ENCODE data around the gene TNFRSF11A. TPM values are rescaled to one million over a fixed set of nuclear protein-coding genes. Genes with fewer than 3 reads are reported as not detected.
A peak's percentile ranks its signal among the peaks of the same experiment; 100 is the strongest.

The TNFRSF11A gene
- total RNA-seq, 2 donors from 2014 or later = 13.7 to 35.6 TPM

DNA sequence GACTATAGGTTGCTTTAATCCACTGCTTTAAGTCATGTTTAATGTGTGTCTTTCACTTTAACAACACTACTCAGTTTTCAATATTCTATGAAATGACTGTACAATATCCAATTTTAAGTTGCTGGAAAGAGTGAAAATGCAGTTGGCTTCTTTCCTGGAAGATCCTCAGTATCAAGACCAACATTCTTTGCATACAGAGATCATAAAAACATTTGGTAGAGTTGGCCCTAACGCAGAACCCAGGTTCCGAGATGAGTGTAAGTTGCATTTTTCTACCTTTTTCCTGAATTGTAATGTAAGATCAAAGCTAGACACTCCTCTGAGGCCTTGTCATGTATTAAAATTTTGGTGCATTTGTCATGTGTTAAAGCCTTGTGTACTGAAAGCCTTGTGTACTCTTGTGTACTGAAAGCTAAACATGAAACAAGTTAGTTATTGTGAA lies 42.9 kb upstream of the TNFRSF11A start:
- H3K4me3 ChIP-seq (ENCODE audit: low read length) = no peak overlapping the region
- H3K27me3 ChIP-seq (ENCODE audit: control insufficient read depth, insufficient read depth, low read length, poor library complexity, severe bottlenecking) = no peaks in the 10 kb centered on the region
- H3K9me3 Mint-ChIP-seq = no peaks in the 10 kb centered on the region
- H3K27ac ChIP-seq (ENCODE audit: low read depth, low read length) = no peak overlapping the region
- H3K36me3 Mint-ChIP-seq (ENCODE audit: low read depth) = peaks cover 32% of the 10 kb centered on the region
- 100% methylated on average over 2 of the region's 2 CpGs; no CpG with 5 or more reads in 1 of the 2 experiments for WGBS, 2 experiments (ENCODE audit: insufficient coverage in 1 of 2, insufficient read length in 1 of 2)
- no peaks in the 10 kb centered on the region for H3K9me3 ChIP-seq (ENCODE audit: control insufficient read depth, low read length)
- no peak overlapping the region for H3K27ac Mint-ChIP-seq
- H3K4me1 Mint-ChIP-seq = no peaks in the 10 kb centered on the region
- TF ChIP-seq CTCF (conservative IDR thresholded peaks at IDR 0.05) = no peak
- no peak for DNase-seq
- no peaks in the 10 kb centered on the region for H3K27me3 Mint-ChIP-seq (ENCODE audit: insufficient read depth)
- H3K4me1 ChIP-seq (ENCODE audit: control insufficient read depth, insufficient read depth, low read length) = no peaks in the 10 kb centered on the region
- H3K36me3 ChIP-seq (ENCODE audit: control insufficient read depth, insufficient read depth, low read length) = peaks cover 59% of the 10 kb centered on the region
- H3K4me3 Mint-ChIP-seq = no peak overlapping the region
- H3K9ac ChIP-seq (ENCODE audit: extremely low read depth, low read length, poor library complexity, severe bottlenecking) = no peak overlapping the region

DNA sequence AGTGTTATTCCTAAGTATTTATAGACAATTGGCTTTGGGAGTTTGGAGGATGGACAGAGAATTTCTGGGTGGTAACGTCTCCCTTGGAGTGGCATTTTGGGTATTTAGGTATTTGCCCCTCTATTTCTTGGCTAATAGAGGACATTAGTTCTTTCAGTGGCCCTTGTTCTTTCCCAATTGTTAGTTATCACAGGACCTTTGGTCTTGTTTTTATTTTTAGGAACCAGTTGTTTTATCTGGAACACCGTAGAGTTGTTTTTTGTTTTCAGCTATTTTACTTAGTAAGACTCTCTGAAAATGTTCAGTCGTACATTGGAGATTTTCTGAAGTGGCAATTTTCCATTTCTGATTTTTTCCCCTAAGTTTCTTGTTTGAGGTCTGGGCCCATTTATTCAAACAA lies 40.5 kb upstream of the TNFRSF11A start:
- TF ChIP-seq CTCF (conservative IDR thresholded peaks at IDR 0.05) = no peak
- no peak overlapping the region for H3K4me3 Mint-ChIP-seq
- Histone ChIP-seq H3K4me3 (ENCODE audit: low read length) (no peak overlapping the region), H3K27me3 (ENCODE audit: control insufficient read depth, insufficient read depth, low read length, poor library complexity, severe bottlenecking) (no peaks in the 10 kb centered on the region), H3K36me3 (ENCODE audit: control insufficient read depth, insufficient read depth, low read length) (peaks cover 69% of the 10 kb centered on the region), H3K4me1 (ENCODE audit: control insufficient read depth, insufficient read depth, low read length) (no peaks in the 10 kb centered on the region), H3K9ac (ENCODE audit: extremely low read depth, low read length, poor library complexity, severe bottlenecking) (no peak overlapping the region), H3K9me3 (ENCODE audit: control insufficient read depth, low read length) (no peaks in the 10 kb centered on the region), H3K27ac (ENCODE audit: low read depth, low read length) (no peak overlapping the region)
- WGBS, 2 experiments (ENCODE audit: insufficient coverage in 1 of 2, insufficient read length in 1 of 2) = 94 to 100% methylated on average over 2 to 3 of the region's 3 CpGs
- H3K9me3 Mint-ChIP-seq = no peaks in the 10 kb centered on the region
- H3K27ac Mint-ChIP-seq = no peak overlapping the region
- no peaks in the 10 kb centered on the region for H3K4me1 Mint-ChIP-seq
- DNase-seq = no peak
- peaks cover 33% of the 10 kb centered on the region for H3K36me3 Mint-ChIP-seq (ENCODE audit: low read depth)
- H3K27me3 Mint-ChIP-seq (ENCODE audit: insufficient read depth) = no peaks in the 10 kb centered on the region

GRCh38 chr18:62285281-62285680 lies 39.8 kb upstream of the TNFRSF11A start:
- WGBS, 2 experiments (ENCODE audit: insufficient coverage in 1 of 2, insufficient read length in 1 of 2) = 95 to 100% methylated on average over 2 to 6 of the region's 6 CpGs
- Mint-ChIP-seq H3K27me3 (ENCODE audit: insufficient read depth) (no peaks in the 10 kb centered on the region), H3K4me3 (no peak overlapping the region), H3K36me3 (ENCODE audit: low read depth) (peaks cover 33% of the 10 kb centered on the region), H3K4me1 (no peaks in the 10 kb centered on the region), H3K9me3 (no peaks in the 10 kb centered on the region), H3K27ac (peak overlapping the region; percentile 14)
- no peak for TF ChIP-seq CTCF (conservative IDR thresholded peaks at IDR 0.05)
- no peaks in the 10 kb centered on the region for H3K9me3 ChIP-seq (ENCODE audit: control insufficient read depth, low read length)
- H3K27ac ChIP-seq (ENCODE audit: low read depth, low read length) = no peak overlapping the region
- H3K27me3 ChIP-seq (ENCODE audit: control insufficient read depth, insufficient read depth, low read length, poor library complexity, severe bottlenecking) = no peaks in the 10 kb centered on the region
- no peak for DNase-seq
- H3K4me3 ChIP-seq (ENCODE audit: low read length) = no peak overlapping the region
- H3K36me3 ChIP-seq (ENCODE audit: control insufficient read depth, insufficient read depth, low read length) = peaks cover 67% of the 10 kb centered on the region
- H3K9ac ChIP-seq (ENCODE audit: extremely low read depth, low read length, poor library complexity, severe bottlenecking) = no peak overlapping the region
- H3K4me1 ChIP-seq (ENCODE audit: control insufficient read depth, insufficient read depth, low read length) = no peaks in the 10 kb centered on the region

Measured in endodermal cell (in vitro differentiated cells).